Endothelial cell of umbilical vein (primary cell): ENCODE results near the gene JPH2. TPM values are rescaled to one million over a fixed set of nuclear protein-coding genes. Genes with fewer than 3 reads are reported as not detected.

Experiments used
- BruUV-seq: library from RNA; stranded (reverse); fragments of 400-500 nt; replicated peaks from 2 replicates; lab custom pipeline; 2021; lab: Mats Ljungman, UMichigan
- CTCF ChIA-PET: fragments of 300-600, 350-600 bp; sonication (Branson Sonifier 250); formaldehyde crosslinking; loops from one replicate; lab custom pipeline; 2021; ENCODE audit warnings: antibody characterized with exemption, inconsistent platforms; lab: Charles Lee
- POLR2A ChIA-PET: fragments of 300-600, 350-600 bp; sonication (Branson Sonifier 250); formaldehyde crosslinking; loops from one replicate; lab custom pipeline; 2021; ENCODE audit warnings: antibody characterized with exemption, inconsistent platforms; lab: Charles Lee
- DNase-seq: peaks from one replicate; pipeline ENCODE4 v3.0.0-alpha.2; 2011; ENCODE audit warnings: low read depth, low spot score
- FAIRE-seq: peaks from 2 replicates; lab custom pipeline; 2011; peaks lifted over from hg19 to GRCh38; lab: Jason Lieb, UNC
- H2AFZ ChIP-seq: 2 replicates; pipeline ENCODE4 v1.6.0; 2012; ENCODE audit warnings: low read depth, low read length, control low read depth, inconsistent platforms
- H3K27ac ChIP-seq: 2 replicates; pipeline ENCODE4 v1.5.1; 2011; ENCODE audit warnings: low read depth, mild to moderate bottlenecking, control low read depth, low read length, moderate library complexity; ENCODE audit not compliant: insufficient read depth
- H3K27me3 ChIP-seq, 2 experiments: 2 replicates each; pipeline versions ENCODE4 v1.6.0 to v1.6.1; 2011; ENCODE audit warnings: low read length in 2 of 2, mixed read lengths in 1 of 2; ENCODE audit not compliant: control insufficient read depth in 2 of 2, insufficient read depth in 2 of 2
- H3K36me3 ChIP-seq, 2 experiments: 2 replicates in 1 of 2; 3 replicates in 1 of 2; pipeline ENCODE4 v1.5.1; 2011; ENCODE audit warnings: low read length in 2 of 2, mild to moderate bottlenecking in 1 of 2, moderate library complexity in 1 of 2; ENCODE audit not compliant: control insufficient read depth in 2 of 2, insufficient read depth in 2 of 2; ENCODE audit errors: extremely low read depth in 1 of 2
- H3K4me1 ChIP-seq: 3 replicates; pipeline ENCODE4 v1.5.1; 2011; ENCODE audit warnings: mild to moderate bottlenecking, low read length; ENCODE audit not compliant: control insufficient read depth, insufficient read depth; ENCODE audit errors: extremely low read depth
- H3K4me2 ChIP-seq: 2 replicates; pipeline ENCODE4 v1.6.1; 2011; ENCODE audit warnings: low read length, control low read depth, mixed read lengths; ENCODE audit not compliant: insufficient read depth
- H3K4me3 ChIP-seq, 3 experiments: fragments of 200-600 bp in 1 of 3; sonication (generic), shearing (Covaris generic) in 1 of 3; replicated peaks in 1 of 3; 2 replicates each; pipeline ENCODE4 v1.5.1; 2011 to 2016; ENCODE audit warnings: control low read depth in 3 of 3, low read length in 3 of 3, mild to moderate bottlenecking in 2 of 3, inconsistent platforms in 1 of 3, low read depth in 1 of 3, moderate library complexity in 1 of 3; ENCODE audit not compliant: insufficient read depth in 1 of 3
- H3K79me2 ChIP-seq: 2 replicates; pipeline ENCODE4 v1.6.0; 2012; ENCODE audit warnings: low read length, inconsistent platforms; ENCODE audit not compliant: control insufficient read depth, insufficient read depth
- H3K9ac ChIP-seq: replicated peaks from 2 replicates; pipeline ENCODE3; 2011; ENCODE audit warnings: low read length, control low read depth; ENCODE audit not compliant: insufficient read depth; ENCODE audit errors: extremely low read depth
- H3K9me1 ChIP-seq: replicated peaks from 3 replicates; pipeline ENCODE4 v1.6.0; 2011; ENCODE audit warnings: mild to moderate bottlenecking, low read length; ENCODE audit not compliant: control insufficient read depth, insufficient read depth; ENCODE audit errors: extremely low read depth
- H3K9me3 ChIP-seq: replicated peaks from 2 replicates; pipeline ENCODE4 v1.5.1; 2012; ENCODE audit warnings: low read length, inconsistent platforms; ENCODE audit not compliant: control insufficient read depth, insufficient read depth
- H4K20me1 ChIP-seq: replicated peaks from 2 replicates; pipeline ENCODE3; 2011; ENCODE audit warnings: mild to moderate bottlenecking, low read length; ENCODE audit not compliant: control insufficient read depth, insufficient read depth; ENCODE audit errors: extremely low read depth
- CTCF ChIP-seq, 2 donors: IDR thresholded peaks; 1 replicate in 1 of 2; 2 replicates in 1 of 2; pipeline ENCODE4 v1.5.1; 2011; ENCODE audit warnings: low read length in 2 of 2, mild to moderate bottlenecking in 2 of 2, moderate library complexity in 2 of 2, control low read depth in 1 of 2, inconsistent platforms in 1 of 2, low read depth in 1 of 2; ENCODE audit not compliant: insufficient read depth in 1 of 2; ENCODE audit errors: extremely low read depth in 1 of 2
- EZH2 ChIP-seq: IDR thresholded peaks from 2 replicates; pipeline ENCODE4 v1.6.1; 2012; ENCODE audit warnings: borderline replicate concordance, low read depth, mild to moderate bottlenecking, moderate library complexity, low read length, inconsistent platforms; ENCODE audit not compliant: severe bottlenecking
- FOS ChIP-seq: IDR thresholded peaks from 2 replicates; pipeline ENCODE4 v1.6.1; 2011; ENCODE audit warnings: mild to moderate bottlenecking, low read length, moderate library complexity, borderline replicate concordance; ENCODE audit not compliant: insufficient read depth
- GATA2 ChIP-seq: IDR thresholded peaks from 2 replicates; pipeline ENCODE4 v1.7.0; 2011; ENCODE audit warnings: low read depth, mild to moderate bottlenecking, moderate library complexity, mixed read lengths, low read length; ENCODE audit not compliant: insufficient read length, insufficient read depth
- JUN ChIP-seq: IDR thresholded peaks from 2 replicates; pipeline ENCODE4 v1.6.1; 2011; ENCODE audit warnings: borderline replicate concordance, low read depth; ENCODE audit not compliant: insufficient read length, insufficient read depth
- MYC ChIP-seq: IDR thresholded peaks from one replicate; pipeline ENCODE4 v1.6.1; 2011; ENCODE audit warnings: mild to moderate bottlenecking, low read depth, low read length
- POLR2A ChIP-seq: IDR thresholded peaks from 2 replicates; pipeline ENCODE4 v1.6.1; 2012; ENCODE audit warnings: low read depth, mild to moderate bottlenecking, control low read depth, low read length
- POLR2AphosphoS5 ChIP-seq: IDR thresholded peaks from 2 replicates; pipeline ENCODE4 v1.6.1; 2012; ENCODE audit warnings: low read depth, mild to moderate bottlenecking, control low read depth, low read length, moderate library complexity; ENCODE audit not compliant: insufficient read depth
- dilution Hi-C: fragments of 300-500 bp; cut with MboI; formaldehyde crosslinking; loops from one replicate; pipeline ENCODE4 v1.15.0; 2019; ENCODE audit warnings: low sequenced_read_pairs; ENCODE audit not compliant: extremely low pct_ligation_motif_present
- intact Hi-C: fragments of 100-400 bp; cut with micrococcal nuclease; formaldehyde crosslinking; loops from one replicate; pipeline ENCODE4 v1.10.0; 2022
- polyA plus RNA-seq, 4 experiments: library from polyadenylated mRNA; depleted of rRNA in 3 of 4; stranded (reverse) in 3 of 4; unstranded in 1 of 4; fragments of >200 nt; gene quantifications; 2 replicates each; pipeline versions ENCODE4 v1.2.1 to v1.2.3, GENCODE V29; 2011 to 2012; ENCODE audit warnings: missing spikeins in 1 of 4
- total RNA-seq: library from RNA; stranded (reverse); gene quantifications from 2 replicates; pipeline ENCODE4 v1.2.3, GENCODE V29; 2021
- TF ChIP-seq, protein P1 (sequence below): IDR thresholded peaks from 2 replicates; pipeline ENCODE4 v1.6.1; 2011; ENCODE audit not compliant: insufficient read depth, insufficient read length

JPH2 gene
- total and polyA plus RNA-seq, 2 donors (not counting 3 experiments of a cell fraction or from before 2014, with no cell fraction given): not detected

GRCh38 chr20:44084439-44084838 is 102.5 kb downstream of the JPH2 start:
- Histone ChIP-seq H3K9me3 (no peaks in the 10 kb centered on the region), H3K79me2 (no peaks in the 10 kb centered on the region), H3K27ac (no peak overlapping the region), H3K9me1 (no peaks in the 10 kb centered on the region), H3K4me3 (no peak overlapping the region), H3K4me1 (no peaks in the 10 kb centered on the region), H3K9ac (no peak overlapping the region), H3K4me2 (no peak overlapping the region), H4K20me1 (no peaks in the 10 kb centered on the region), H3K36me3 (no peaks in the 10 kb centered on the region), H2AFZ (no peak overlapping the region), H3K27me3 (no peaks in the 10 kb centered on the region)
- FAIRE-seq (no peak), DNase-seq (no peak)
- TF ChIP-seq FOS (no peak), EZH2 (no peak), POLR2AphosphoS5 (no peak), POLR2A (no peak), GATA2 (no peak), MYC (no peak), JUN (no peak), CTCF (IDR thresholded peaks at IDR 0.05; ENCODE audit: extremely low read depth in 1 of 2, insufficient read depth in 1 of 2, low read depth in 1 of 2, low read length in 2 of 2) (no peak)
- TF ChIP-seq, protein P1, sequence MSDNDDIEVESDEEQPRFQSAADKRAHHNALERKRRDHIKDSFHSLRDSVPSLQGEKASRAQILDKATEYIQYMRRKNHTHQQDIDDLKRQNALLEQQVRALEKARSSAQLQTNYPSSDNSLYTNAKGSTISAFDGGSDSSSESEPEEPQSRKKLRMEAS: no peak
- BruUV-seq: no TSS peak
- intact Hi-C loops (no loop called here), dilution Hi-C loops (no loop called here)
- POLR2A ChIA-PET: no interaction called here
- CTCF ChIA-PET: interaction anchor here (1.5 to 7.6 kb wide), 3 partner anchors 332 to 636 kb away, joined by 6 to 191 read pairs (median 50); no protein-coding TSS in a partner anchor
